ENCODE measurements around the gene DNAH5.

Gene DNAH5

GRCh38 chr5:13910201-13910600 is 34.3 kb downstream of the DNAH5 start:
- no peak for TF ChIP-seq CTCF (IDR thresholded peaks at IDR 0.05; ENCODE audit: low read depth, low read length)
- H3K4me3 ChIP-seq (replicated peaks in 1 of 2; ENCODE audit: low read depth in 2 of 2, low read length in 2 of 2), result no peak overlapping the region
- DNase-seq (ENCODE audit: low read depth in 2 of 2), result no peak

- H3K4me3 ChIP-seq (replicated peaks in 1 of 2; ENCODE audit: low read depth in 2 of 2, low read length in 2 of 2), result no peak overlapping the region
- DNase-seq (ENCODE audit: low read depth in 2 of 2), result no peak
- TF ChIP-seq CTCF (IDR thresholded peaks at IDR 0.05; ENCODE audit: low read depth, low read length), result no peak
These were observed 35.2 kb downstream of the DNAH5 start for GRCh38 chr5:13909271-13909670.

- DNase-seq (ENCODE audit: low read depth in 2 of 2), result no peak
- no peak overlapping the region for H3K4me3 ChIP-seq (replicated peaks in 1 of 2; ENCODE audit: low read depth in 2 of 2, low read length in 2 of 2)
- no peak for TF ChIP-seq CTCF (IDR thresholded peaks at IDR 0.05; ENCODE audit: low read depth, low read length)
These were observed 45.9 kb downstream of the DNAH5 start for GRCh38 chr5:13898569-13898968.

GRCh38 chr5:13878357-13878756 is 66.1 kb downstream of the DNAH5 start:
- TF ChIP-seq CTCF (IDR thresholded peaks at IDR 0.05; ENCODE audit: low read depth, low read length), result no peak
- DNase-seq (ENCODE audit: low read depth in 2 of 2), result no peak
- no peak overlapping the region for H3K4me3 ChIP-seq (replicated peaks in 1 of 2; ENCODE audit: low read depth in 2 of 2, low read length in 2 of 2)

GRCh38 chr5:13866792-13867191 is 77.7 kb downstream of the DNAH5 start:
- no peak overlapping the region for H3K4me3 ChIP-seq (replicated peaks in 1 of 2; ENCODE audit: low read depth in 2 of 2, low read length in 2 of 2)
- peak; percentile 5 to 53 for DNase-seq (ENCODE audit: low read depth in 2 of 2)
- TF ChIP-seq CTCF (IDR thresholded peaks at IDR 0.05; ENCODE audit: low read depth, low read length), result no peak

GRCh38 chr5:13865312-13865711 is 79.2 kb downstream of the DNAH5 start:
- TF ChIP-seq CTCF (IDR thresholded peaks at IDR 0.05; ENCODE audit: low read depth, low read length), result no peak
- no peak overlapping the region for H3K4me3 ChIP-seq (replicated peaks in 1 of 2; ENCODE audit: low read depth in 2 of 2, low read length in 2 of 2)
- DNase-seq (ENCODE audit: low read depth in 2 of 2), result no peak

- DNase-seq (ENCODE audit: low read depth in 2 of 2), result no peak
- TF ChIP-seq CTCF (IDR thresholded peaks at IDR 0.05; ENCODE audit: low read depth, low read length), result no peak
These were observed 84.3 kb downstream of the DNAH5 start for GRCh38 chr5:13860146-13860545.

More at GRCh38 chr5:13860146-13860545, 84.3 kb downstream of the DNAH5 start:
- H3K4me3 ChIP-seq (replicated peaks in 1 of 2; ENCODE audit: low read depth in 2 of 2, low read length in 2 of 2), result no peak overlapping the region

All from cardiac fibroblast (primary cell).